Naive thymus-derived CD4-positive, alpha-beta T cell (primary cell): ENCODE results near the gene GPR32. TPM values are rescaled to one million over a fixed set of nuclear protein-coding genes. Genes with fewer than 3 reads are reported as not detected.

Experiments used
- ATAC-seq: fragments of 150-1000 bp; cut with Tn5 transposase; 2 replicates; pipeline ENCODE4 v1.10.0; 2021; ENCODE audit warnings: mild to moderate bottlenecking, moderate library complexity
- CTCF ChIA-PET: fragments of 350-600 bp; sonication (Branson Sonifier 250); formaldehyde crosslinking; loops from one replicate; lab custom pipeline; 2021; ENCODE audit warnings: antibody characterized with exemption; lab: Charles Lee
- POLR2A ChIA-PET: fragments of 350-600 bp; sonication (Branson Sonifier 250); formaldehyde crosslinking; loops from one replicate; lab custom pipeline; 2021; ENCODE audit warnings: antibody characterized with exemption, inconsistent platforms; lab: Charles Lee
- DNase-seq, 9 donors: peaks; one replicate each; pipeline versions ENCODE4 v3.0.0 to v3.0.0-alpha.2; 2020 to 2022; ENCODE audit warnings: mixed read lengths in 1 of 9
- H3K27ac ChIP-seq: one replicate; pipeline ENCODE4 v1.7.0; 2013; ENCODE audit warnings: mild to moderate bottlenecking, low read depth, low read length, moderate library complexity
- H3K27me3 ChIP-seq, 2 donors: one replicate each; pipeline ENCODE4 v1.7.0; 2013; ENCODE audit warnings: low read length in 2 of 2, mild to moderate bottlenecking in 2 of 2, moderate library complexity in 2 of 2; ENCODE audit not compliant: control insufficient read depth in 2 of 2, insufficient read depth in 2 of 2
- H3K36me3 ChIP-seq, 3 experiments: 1 replicate in 2 of 3; 2 replicates in 1 of 3; pipeline ENCODE4 v1.7.0; 2013; ENCODE audit warnings: low read length in 3 of 3, mild to moderate bottlenecking in 3 of 3, moderate library complexity in 1 of 3; ENCODE audit not compliant: insufficient read depth in 3 of 3, control insufficient read depth in 2 of 3
- H3K4me1 ChIP-seq, 2 donors: one replicate each; pipeline ENCODE4 v1.7.0; 2013; ENCODE audit warnings: low read length in 2 of 2, mild to moderate bottlenecking in 2 of 2, moderate library complexity in 1 of 2; ENCODE audit not compliant: control insufficient read depth in 2 of 2, insufficient read depth in 2 of 2
- H3K4me3 ChIP-seq: 2 replicates; pipeline ENCODE4 v1.7.0; 2013; ENCODE audit warnings: mild to moderate bottlenecking, low read length
- H3K9me3 ChIP-seq, 3 experiments: 1 replicate in 2 of 3; 2 replicates in 1 of 3; pipeline ENCODE4 v1.7.0; 2013; ENCODE audit warnings: low read length in 3 of 3; ENCODE audit not compliant: control insufficient read depth in 2 of 3
- H3K27ac Mint-ChIP-seq, 9 donors: one replicate each; pipeline ENCODE4 v1.8.0; 2020 to 2022; ENCODE audit warnings: mixed read lengths in 9 of 9, mild to moderate bottlenecking in 8 of 9, moderate library complexity in 5 of 9, inconsistent platforms in 2 of 9
- H3K27me3 Mint-ChIP-seq, 5 donors: one replicate each; pipeline ENCODE4 v1.8.0; 2021 to 2022; ENCODE audit warnings: mixed read lengths in 5 of 5, mild to moderate bottlenecking in 1 of 5
- H3K36me3 Mint-ChIP-seq, 5 donors: one replicate each; pipeline ENCODE4 v1.8.0; 2020 to 2022; ENCODE audit warnings: mixed read lengths in 5 of 5, mild to moderate bottlenecking in 3 of 5, inconsistent platforms in 1 of 5
- H3K4me1 Mint-ChIP-seq, 7 donors: one replicate each; pipeline ENCODE4 v1.8.0; 2020 to 2022; ENCODE audit warnings: mixed read lengths in 7 of 7, mild to moderate bottlenecking in 3 of 7, inconsistent platforms in 1 of 7
- H3K4me3 Mint-ChIP-seq, 10 donors: one replicate each; pipeline ENCODE4 v1.8.0; 2020 to 2022; ENCODE audit warnings: mild to moderate bottlenecking in 10 of 10, mixed read lengths in 10 of 10, moderate library complexity in 6 of 10, inconsistent platforms in 2 of 10
- H3K9me3 Mint-ChIP-seq, 11 donors: one replicate each; pipeline ENCODE4 v1.8.0; 2020 to 2022; ENCODE audit warnings: mixed read lengths in 11 of 11, mild to moderate bottlenecking in 4 of 11, inconsistent platforms in 1 of 11, moderate library complexity in 1 of 11
- intact Hi-C, 2 donors: fragments of 100-400 bp; cut with micrococcal nuclease; formaldehyde crosslinking; loops; one replicate each; pipeline ENCODE4 v1.15.1; 2023
- polyA plus RNA-seq, 2 donors: library from polyadenylated mRNA; unstranded; fragments of 300-500 nt; fragmentation: Illumina TruSeq; gene quantifications; one replicate each; pipeline ENCODE4 v1.2.3, GENCODE V29; 2021
- total RNA-seq, 6 experiments: library from RNA in 5 of 6; stranded (reverse) in 5 of 6; gene quantifications; 1 replicate in 5 of 6; 2 replicates in 1 of 6; pipeline ENCODE4 v1.2.3 and lab custom pipeline; 2021 to 2026

The GPR32 gene
- total and polyA plus RNA-seq, 7 experiments from 2014 or later: not detected

- intact Hi-C loops: no loop called here
- DNase-seq (no peak), ATAC-seq (no peak)
- Histone ChIP-seq H3K27ac (no peak overlapping the region), H3K27me3 (no peaks in the 10 kb centered on the region), H3K4me3 (no peak overlapping the region), H3K9me3 (no peaks in the 10 kb centered on the region), H3K36me3 (peaks cover 0 to 32% (median 0%) of the 10 kb centered on the region in 3 experiments), H3K4me1 (no peaks in the 10 kb centered on the region)
- Mint-ChIP-seq H3K9me3 (no peaks in the 10 kb centered on the region), H3K4me3 (no peak overlapping the region), H3K4me1 (peaks cover 0 to 12% (median 0%) of the 10 kb centered on the region in 7 donors), H3K27ac (peak overlapping the region in 1 of 9 donors; percentile 81), H3K27me3 (no peaks in the 10 kb centered on the region), H3K36me3 (peaks cover 0 to 2% (median 0%) of the 10 kb centered on the region in 5 donors)
- POLR2A ChIA-PET: no interaction called here
- CTCF ChIA-PET: no interaction called here
Measured at GRCh38 chr19:50793558-50794065, 23.3 kb downstream of the GPR32 start.

DNA sequence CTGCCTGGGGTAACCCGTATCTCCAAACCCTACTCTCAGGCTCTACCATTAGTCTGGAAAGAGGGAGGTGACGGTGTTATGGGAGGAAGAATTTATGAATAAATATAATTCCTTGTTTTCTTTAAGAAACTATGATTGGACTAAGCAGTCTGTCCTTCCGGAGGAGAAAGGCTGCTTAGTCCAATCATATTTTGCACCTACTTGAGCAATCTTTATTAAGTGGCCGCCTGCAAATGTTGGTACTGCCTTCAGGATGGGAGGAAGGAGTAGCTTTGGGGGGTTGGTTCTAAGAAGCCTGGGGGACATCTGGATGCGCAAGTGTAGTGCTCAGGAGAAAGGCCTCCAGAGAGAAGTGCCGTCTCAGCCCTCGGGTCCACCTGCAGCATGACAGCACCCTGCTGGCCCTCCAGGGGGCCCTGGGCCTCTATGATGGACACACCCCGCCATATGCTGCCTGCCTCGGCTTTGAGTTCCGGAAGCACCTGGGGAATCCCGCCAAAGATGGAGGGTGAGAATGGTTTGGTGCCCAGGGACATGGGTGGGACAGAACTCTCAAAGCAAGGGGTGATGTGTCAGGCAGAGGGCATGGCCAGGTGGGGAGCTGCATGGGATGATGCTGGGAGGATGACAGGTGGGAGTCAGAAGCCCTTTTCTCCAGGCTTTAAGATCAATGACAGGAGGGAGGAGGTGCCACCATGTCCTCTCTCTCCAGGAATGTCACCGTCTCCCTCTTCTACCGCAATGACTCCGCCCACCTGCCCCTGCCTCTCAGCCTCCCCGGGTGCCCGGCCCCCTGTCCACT lies 24.0 kb downstream of the GPR32 start:
- H3K36me3 ChIP-seq: peaks cover 0 to 39% (median 0%) of the 10 kb centered on the region in 3 experiments
- Mint-ChIP-seq H3K9me3 (no peaks in the 10 kb centered on the region), H3K36me3 (peaks cover 0 to 2% (median 0%) of the 10 kb centered on the region in 5 donors), H3K27me3 (no peaks in the 10 kb centered on the region), H3K4me1 (peaks cover 0 to 12% (median 0%) of the 10 kb centered on the region in 7 donors), H3K4me3 (no peak overlapping the region), H3K27ac (peak overlapping the region in 5 of 9 donors; percentile 27 to 81 (median 71))
- ATAC-seq: peak; percentile 17
- POLR2A ChIA-PET: interaction anchor here (0.9 kb wide), 1 partner anchor 10 kb away, joined by 3 read pairs; no protein-coding TSS in a partner anchor
- no peak overlapping the region for H3K4me3 ChIP-seq
- no peaks in the 10 kb centered on the region for H3K9me3 ChIP-seq
- H3K27ac ChIP-seq: no peak overlapping the region
- H3K27me3 ChIP-seq: no peaks in the 10 kb centered on the region
- no peaks in the 10 kb centered on the region for H3K4me1 ChIP-seq
- CTCF ChIA-PET: no interaction called here
- no peak for DNase-seq
- intact Hi-C loops: no loop called here

DNA sequence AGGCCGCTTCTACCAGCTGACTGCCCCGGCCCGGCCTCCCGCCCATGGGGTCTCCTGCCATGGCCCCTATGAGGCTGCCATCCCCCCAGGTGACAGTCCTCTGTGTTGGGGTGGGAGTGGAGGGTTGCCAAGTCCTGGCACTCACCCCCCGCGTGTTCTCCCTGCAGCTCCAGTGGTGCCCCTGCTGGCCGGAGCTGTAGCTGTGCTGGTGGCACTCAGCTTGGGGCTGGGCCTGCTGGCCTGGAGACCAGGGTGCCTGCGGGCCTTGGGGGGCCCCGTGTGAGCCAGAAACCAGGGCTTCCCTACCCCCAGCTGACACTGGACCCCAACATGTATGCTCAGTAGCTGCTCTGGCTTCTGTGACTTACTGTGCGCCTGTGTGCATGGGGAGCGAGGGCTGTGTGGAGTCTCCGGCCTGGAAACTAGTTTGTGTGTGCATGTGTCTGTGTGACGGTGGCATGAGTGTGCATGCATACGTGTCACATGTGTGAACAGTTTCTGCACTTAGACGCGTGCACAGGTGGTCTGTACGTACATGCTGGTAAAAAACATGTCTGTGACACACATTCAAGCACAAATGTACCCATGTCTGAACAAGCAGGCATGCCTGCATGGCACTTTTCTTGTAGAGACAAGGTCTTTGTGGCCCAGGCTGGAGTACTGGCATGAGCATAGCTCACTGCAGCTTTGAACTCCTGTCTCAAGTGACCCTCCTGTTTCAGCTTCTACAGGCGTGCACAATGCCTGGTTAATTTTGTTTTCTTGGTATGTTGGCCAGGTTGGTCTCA lies 24.8 kb downstream of the GPR32 start:
- Histone ChIP-seq H3K4me3 (no peak overlapping the region), H3K27me3 (no peaks in the 10 kb centered on the region), H3K27ac (no peak overlapping the region), H3K36me3 (peaks cover 0 to 47% (median 0%) of the 10 kb centered on the region in 3 experiments), H3K4me1 (no peaks in the 10 kb centered on the region), H3K9me3 (no peaks in the 10 kb centered on the region)
- intact Hi-C loops: no loop called here
- ChIA-PET CTCF (interaction anchor here (0.6 kb wide), 1 partner anchor 337 kb away, joined by 4 read pairs; no protein-coding TSS in a partner anchor), POLR2A (interaction anchor here (0.9 kb wide), 1 partner anchor 9 kb away, joined by 3 read pairs; no protein-coding TSS in a partner anchor)
- Mint-ChIP-seq H3K27ac (peak overlapping the region in 4 of 9 donors; percentile 36 to 69 (median 42)), H3K9me3 (no peaks in the 10 kb centered on the region), H3K27me3 (no peaks in the 10 kb centered on the region), H3K36me3 (peaks cover 0 to 3% (median 0%) of the 10 kb centered on the region in 5 donors), H3K4me3 (no peak overlapping the region), H3K4me1 (peaks cover 0 to 14% (median 1%) of the 10 kb centered on the region in 7 donors)
- ATAC-seq: no peak
- DNase-seq: no peak

DNA sequence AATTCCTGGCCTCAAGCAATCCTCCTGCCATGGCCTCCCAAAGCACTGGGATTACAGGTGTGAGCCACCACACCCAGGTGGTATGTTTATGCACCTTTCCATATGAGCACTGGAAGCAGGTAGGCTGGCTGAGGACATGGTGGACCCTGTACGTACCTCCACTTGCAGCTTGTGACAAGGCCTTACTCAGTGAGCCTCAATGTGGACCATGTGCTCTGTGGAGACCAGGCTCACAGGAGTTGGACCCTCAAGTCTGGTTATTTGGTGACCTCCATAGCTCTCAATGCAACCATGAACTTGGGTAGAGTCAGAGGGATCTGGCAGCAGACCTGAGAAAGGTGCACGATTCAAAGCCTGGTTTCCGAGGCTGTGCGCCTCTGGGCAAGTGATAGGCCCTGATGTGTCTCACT lies 25.4 kb downstream of the GPR32 start:
- Histone ChIP-seq H3K9me3 (no peaks in the 10 kb centered on the region), H3K4me3 (no peak overlapping the region), H3K27me3 (no peaks in the 10 kb centered on the region), H3K4me1 (no peaks in the 10 kb centered on the region), H3K36me3 (peaks cover 0 to 49% (median 0%) of the 10 kb centered on the region in 3 experiments), H3K27ac (no peak overlapping the region)
- peaks cover 0 to 16% (median 3%) of the 10 kb centered on the region in 7 donors for H3K4me1 Mint-ChIP-seq
- no peaks in the 10 kb centered on the region for H3K27me3 Mint-ChIP-seq
- H3K4me3 Mint-ChIP-seq: no peak overlapping the region
- CTCF ChIA-PET: interaction anchor here (0.6 kb wide), 1 partner anchor 337 kb away, joined by 4 read pairs; no protein-coding TSS in a partner anchor
- peaks cover 0 to 6% (median 0%) of the 10 kb centered on the region in 5 donors for H3K36me3 Mint-ChIP-seq
- peak overlapping the region in 1 of 9 donors; percentile 36 for H3K27ac Mint-ChIP-seq
- no peaks in the 10 kb centered on the region for H3K9me3 Mint-ChIP-seq
- ATAC-seq (no peak), DNase-seq (no peak)
- intact Hi-C loops: no loop called here
- POLR2A ChIA-PET: no interaction called here

DNA sequence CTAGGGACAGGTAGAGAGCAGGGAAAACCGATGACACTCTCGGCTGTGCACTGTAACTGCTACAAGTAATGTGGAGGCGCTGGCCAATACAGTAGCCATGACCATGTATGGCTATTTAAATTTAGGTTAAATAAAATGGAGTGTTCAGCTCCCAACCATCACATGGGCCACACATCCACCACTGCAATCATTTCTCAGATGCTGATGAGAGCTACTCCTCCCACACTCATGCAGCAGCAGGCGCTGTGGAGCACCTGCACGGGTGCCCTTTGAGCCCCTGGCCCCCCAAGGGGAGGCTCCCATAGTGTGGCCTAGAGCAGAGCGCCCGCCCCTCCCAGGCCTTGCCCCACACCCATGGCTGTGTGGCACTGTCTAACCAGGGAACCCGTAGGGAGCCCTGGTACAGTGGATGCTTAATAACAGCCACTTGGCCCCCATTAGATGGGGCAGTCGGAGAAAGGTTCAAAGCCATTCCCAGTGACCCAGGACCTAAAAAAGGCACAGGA lies 25.9 kb downstream of the GPR32 start:
- Mint-ChIP-seq H3K27ac (no peak overlapping the region), H3K36me3 (peaks cover 3 to 10% (median 5%) of the 10 kb centered on the region in 5 donors), H3K4me3 (no peak overlapping the region), H3K27me3 (no peaks in the 10 kb centered on the region), H3K9me3 (no peaks in the 10 kb centered on the region), H3K4me1 (peaks cover 0 to 18% (median 5%) of the 10 kb centered on the region in 7 donors)
- ChIA-PET CTCF (no interaction called here), POLR2A (no interaction called here)
- no peaks in the 10 kb centered on the region for H3K27me3 ChIP-seq
- H3K4me1 ChIP-seq: no peaks in the 10 kb centered on the region
- no peak overlapping the region for H3K27ac ChIP-seq
- intact Hi-C loops: no loop called here
- ATAC-seq (no peak), DNase-seq (no peak)
- peaks cover 0 to 54% (median 0%) of the 10 kb centered on the region in 3 experiments for H3K36me3 ChIP-seq
- H3K9me3 ChIP-seq: no peaks in the 10 kb centered on the region
- no peak overlapping the region for H3K4me3 ChIP-seq

- ATAC-seq (no peak), DNase-seq (no peak)
- POLR2A ChIA-PET: no interaction called here
- H3K27me3 ChIP-seq: no peaks in the 10 kb centered on the region
- H3K27ac ChIP-seq: no peak overlapping the region
- H3K4me1 ChIP-seq: no peaks in the 10 kb centered on the region
- Mint-ChIP-seq H3K27ac (no peak overlapping the region), H3K36me3 (peaks cover 4 to 11% (median 6%) of the 10 kb centered on the region in 5 donors), H3K9me3 (no peaks in the 10 kb centered on the region), H3K4me1 (peaks cover 0 to 19% (median 6%) of the 10 kb centered on the region in 7 donors), H3K27me3 (no peaks in the 10 kb centered on the region), H3K4me3 (no peak overlapping the region)
- CTCF ChIA-PET: no interaction called here
- no peaks in the 10 kb centered on the region for H3K9me3 ChIP-seq
- peaks cover 0 to 55% (median 0%) of the 10 kb centered on the region in 3 experiments for H3K36me3 ChIP-seq
- intact Hi-C loops: no loop called here
- no peak overlapping the region for H3K4me3 ChIP-seq
Measured at GRCh38 chr19:50796634-50797428, 26.6 kb downstream of the GPR32 start.
